ENCODE data around the gene TAF15. TPM values are rescaled to one million over a fixed set of nuclear protein-coding genes. Genes with fewer than 3 reads are reported as not detected.

The TAF15 gene
- total and polyA plus RNA-seq, 2 of the 13 experiments (the other 11 are each of a cell fraction or from before 2014, with no cell fraction given) = 25.2 to 26.5 TPM

DNA sequence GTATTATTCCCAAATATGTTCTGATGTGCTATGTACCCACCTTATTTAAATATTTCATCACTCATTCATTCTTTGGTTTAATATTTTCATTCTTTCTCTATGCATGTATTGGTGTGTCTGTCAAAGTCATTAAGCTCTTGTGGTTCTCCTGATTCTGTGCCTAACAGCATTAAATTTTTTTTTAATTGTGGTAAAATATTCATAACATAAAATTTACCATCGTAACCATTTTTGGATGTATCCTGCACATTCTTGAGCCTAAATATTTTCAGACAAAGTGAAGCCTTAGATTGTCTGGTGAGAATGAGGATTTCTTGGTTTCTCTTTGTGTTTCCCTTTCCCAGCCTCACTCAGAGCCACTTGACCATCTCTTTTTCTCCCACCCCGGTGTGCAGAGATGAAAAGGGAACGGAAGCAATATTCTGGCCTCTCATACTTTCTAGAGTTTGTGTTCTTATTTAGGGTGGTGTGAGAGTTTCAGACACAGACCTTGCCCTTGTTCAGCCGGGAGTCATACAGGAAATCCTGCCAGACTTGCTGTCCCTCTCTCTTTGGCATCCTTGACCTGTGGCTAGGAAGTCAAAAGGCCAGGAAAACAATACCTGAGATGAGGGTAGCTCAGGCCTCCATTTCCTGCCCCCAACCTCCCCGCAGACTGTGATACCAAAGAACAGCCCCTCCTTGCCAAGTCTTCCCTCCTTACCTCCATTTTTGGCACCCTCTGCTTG, 66.0 kb downstream of the TAF15 start (continued):
- no peak for TF ChIP-seq DNMT1 (CRISPR knock-in tag; IDR thresholded peaks at IDR 0.05)
- 0 out of 2 replicates have a peak, but pooled peaks have one; percentile 14 for TF ChIP-seq SAP130 (CRISPR knock-in tag; IDR thresholded peaks at IDR 0.05; ENCODE audit: low read depth)
- no peak for TF ChIP-seq NBN (conservative IDR thresholded peaks at IDR 0.05)
- no peak for TF ChIP-seq ZNF772 (CRISPR knock-in tag; IDR thresholded peaks at IDR 0.05)
- TF ChIP-seq ASH2L (IDR thresholded peaks at IDR 0.05; ENCODE audit: insufficient read length, low read depth, low read length) = no peak
- TF ChIP-seq ETV5 (CRISPR knock-in tag; IDR thresholded peaks at IDR 0.05; ENCODE audit: borderline replicate concordance) = peak; percentile 84
- TF ChIP-seq NCOR1 (IDR thresholded peaks at IDR 0.05; ENCODE audit: borderline replicate concordance, low read length) = peak; percentile 23; the same call in 1 of the 2 replicates
- TF ChIP-seq, protein P1, sequence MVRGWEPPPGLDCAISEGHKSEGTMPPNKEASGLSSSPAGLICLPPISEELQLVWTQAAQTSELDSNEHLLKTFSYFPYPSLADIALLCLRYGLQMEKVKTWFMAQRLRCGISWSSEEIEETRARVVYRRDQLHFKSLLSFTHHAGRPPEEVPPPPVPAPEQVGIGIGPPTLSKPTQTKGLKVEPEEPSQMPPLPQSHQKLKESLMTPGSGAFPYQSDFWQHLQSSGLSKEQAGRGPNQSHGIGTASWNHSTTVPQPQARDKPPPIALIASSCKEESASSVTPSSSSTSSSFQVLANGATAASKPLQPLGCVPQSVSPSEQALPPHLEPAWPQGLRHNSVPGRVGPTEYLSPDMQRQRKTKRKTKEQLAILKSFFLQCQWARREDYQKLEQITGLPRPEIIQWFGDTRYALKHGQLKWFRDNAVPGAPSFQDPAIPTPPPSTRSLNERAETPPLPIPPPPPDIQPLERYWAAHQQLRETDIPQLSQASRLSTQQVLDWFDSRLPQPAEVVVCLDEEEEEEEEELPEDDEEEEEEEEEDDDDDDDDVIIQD (CRISPR knock-in tag; IDR thresholded peaks at IDR 0.05; ENCODE audit: low read depth) = no peak
- TF ChIP-seq ZFP36L2 (CRISPR knock-in tag; IDR thresholded peaks at IDR 0.05) = no peak
- TF ChIP-seq ZNF468 (CRISPR knock-in tag; IDR thresholded peaks at IDR 0.05) = no peak
- TF ChIP-seq, protein P2, sequence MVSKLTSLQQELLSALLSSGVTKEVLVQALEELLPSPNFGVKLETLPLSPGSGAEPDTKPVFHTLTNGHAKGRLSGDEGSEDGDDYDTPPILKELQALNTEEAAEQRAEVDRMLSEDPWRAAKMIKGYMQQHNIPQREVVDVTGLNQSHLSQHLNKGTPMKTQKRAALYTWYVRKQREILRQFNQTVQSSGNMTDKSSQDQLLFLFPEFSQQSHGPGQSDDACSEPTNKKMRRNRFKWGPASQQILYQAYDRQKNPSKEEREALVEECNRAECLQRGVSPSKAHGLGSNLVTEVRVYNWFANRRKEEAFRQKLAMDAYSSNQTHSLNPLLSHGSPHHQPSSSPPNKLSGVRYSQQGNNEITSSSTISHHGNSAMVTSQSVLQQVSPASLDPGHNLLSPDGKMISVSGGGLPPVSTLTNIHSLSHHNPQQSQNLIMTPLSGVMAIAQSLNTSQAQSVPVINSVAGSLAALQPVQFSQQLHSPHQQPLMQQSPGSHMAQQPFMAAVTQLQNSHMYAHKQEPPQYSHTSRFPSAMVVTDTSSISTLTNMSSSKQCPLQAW (CRISPR knock-in tag; IDR thresholded peaks at IDR 0.05) = 0 out of 2 replicates have a peak, but pooled peaks have one; percentile 28
- TF ChIP-seq ZNF329 (CRISPR knock-in tag; IDR thresholded peaks at IDR 0.05; ENCODE audit: low read depth) = no peak
- no peak for TF ChIP-seq SRSF4 (IDR thresholded peaks at IDR 0.05; ENCODE audit: low read depth, low read length, poor library complexity, severe bottlenecking)
- TF ChIP-seq, protein P3, sequence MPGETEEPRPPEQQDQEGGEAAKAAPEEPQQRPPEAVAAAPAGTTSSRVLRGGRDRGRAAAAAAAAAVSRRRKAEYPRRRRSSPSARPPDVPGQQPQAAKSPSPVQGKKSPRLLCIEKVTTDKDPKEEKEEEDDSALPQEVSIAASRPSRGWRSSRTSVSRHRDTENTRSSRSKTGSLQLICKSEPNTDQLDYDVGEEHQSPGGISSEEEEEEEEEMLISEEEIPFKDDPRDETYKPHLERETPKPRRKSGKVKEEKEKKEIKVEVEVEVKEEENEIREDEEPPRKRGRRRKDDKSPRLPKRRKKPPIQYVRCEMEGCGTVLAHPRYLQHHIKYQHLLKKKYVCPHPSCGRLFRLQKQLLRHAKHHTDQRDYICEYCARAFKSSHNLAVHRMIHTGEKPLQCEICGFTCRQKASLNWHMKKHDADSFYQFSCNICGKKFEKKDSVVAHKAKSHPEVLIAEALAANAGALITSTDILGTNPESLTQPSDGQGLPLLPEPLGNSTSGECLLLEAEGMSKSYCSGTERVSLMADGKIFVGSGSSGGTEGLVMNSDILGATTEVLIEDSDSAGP (CRISPR knock-in tag; IDR thresholded peaks at IDR 0.05; ENCODE audit: borderline replicate concordance) = no peak
- no peak for TF ChIP-seq ZBTB38 (CRISPR knock-in tag; IDR thresholded peaks at IDR 0.05)
- TF ChIP-seq ZNF614 (CRISPR knock-in tag; IDR thresholded peaks at IDR 0.05; ENCODE audit: borderline replicate concordance) = no peak
- no peak for TF ChIP-seq HOXA9 (CRISPR knock-in tag; IDR thresholded peaks at IDR 0.05; ENCODE audit: borderline replicate concordance)
- peak; percentile 55 for TF ChIP-seq RXRB (CRISPR knock-in tag; IDR thresholded peaks at IDR 0.05; ENCODE audit: borderline replicate concordance)
- no peak for TF ChIP-seq FIP1L1 (IDR thresholded peaks at IDR 0.05; ENCODE audit: borderline replicate concordance, insufficient read depth, low read depth, low read length)
- no peak for TF ChIP-seq MEIS2 (CRISPR knock-in tag; IDR thresholded peaks at IDR 0.05)
- no peak for TF ChIP-seq SOX6 (IDR thresholded peaks at IDR 0.05)
- peak; percentile 47 for TF ChIP-seq SOX6 (CRISPR knock-in tag; IDR thresholded peaks at IDR 0.05)

Data from HepG2 (cell line).